Subcutaneous abdominal adipose tissue (tissue), 5 donors: ENCODE measurements around the gene OPCML.

Experiments used
- H3K27ac ChIP-seq: one replicate; pipeline ENCODE4 v1.7.0; 2013; ENCODE audit warnings: low read depth, mild to moderate bottlenecking, inconsistent platforms, low read length, moderate library complexity
- H3K27me3 ChIP-seq, 5 donors: one replicate each; pipeline ENCODE4 v1.7.0; 2013; ENCODE audit warnings: low read length in 5 of 5, inconsistent platforms in 1 of 5; ENCODE audit not compliant: control insufficient read depth in 5 of 5, insufficient read depth in 4 of 5
- H3K36me3 ChIP-seq, 5 donors: one replicate each; pipeline ENCODE4 v1.7.0; 2013; ENCODE audit warnings: low read length in 5 of 5; ENCODE audit not compliant: control insufficient read depth in 5 of 5, insufficient read depth in 5 of 5
- H3K4me1 ChIP-seq, 5 donors: one replicate each; pipeline ENCODE4 v1.7.0; 2013; ENCODE audit warnings: low read length in 5 of 5, mild to moderate bottlenecking in 3 of 5, moderate library complexity in 1 of 5; ENCODE audit not compliant: control insufficient read depth in 5 of 5, insufficient read depth in 5 of 5
- H3K4me3 ChIP-seq, 5 donors: one replicate each; pipeline ENCODE4 v1.7.0; 2013; ENCODE audit warnings: low read length in 5 of 5, low read depth in 1 of 5
- H3K9ac ChIP-seq, 5 donors: one replicate each; pipeline ENCODE4 v1.7.0; 2013; ENCODE audit warnings: low read length in 5 of 5, mild to moderate bottlenecking in 4 of 5, moderate library complexity in 3 of 5
- H3K9me3 ChIP-seq, 5 donors: one replicate each; pipeline ENCODE4 v1.7.0; 2013; ENCODE audit warnings: low read length in 5 of 5; ENCODE audit not compliant: control insufficient read depth in 5 of 5
- donor health status: healthy.
- donor health status: healthy.
- donor health status: healthy.
- donor health status: healthy.
- donor health status: healthy.

Gene OPCML

DNA sequence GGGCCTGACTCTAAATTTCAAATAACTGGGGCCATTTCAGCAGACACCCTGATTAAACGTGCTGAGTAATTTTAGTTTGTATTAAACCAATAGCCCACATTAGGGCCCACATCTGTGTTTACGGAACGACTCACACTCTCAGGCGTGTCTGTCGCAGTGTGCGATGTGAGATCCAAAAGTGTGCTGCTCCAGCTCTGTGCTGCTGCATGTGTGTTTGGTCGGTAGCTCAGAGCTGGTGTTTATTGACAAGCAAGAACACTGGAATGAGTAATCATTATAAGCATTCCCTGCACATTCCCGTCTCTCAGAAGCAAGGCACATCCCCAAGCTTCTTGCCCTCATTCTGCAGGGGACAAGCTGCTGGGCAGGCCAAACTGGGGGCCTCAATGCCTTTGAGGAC, 7.8 kb downstream of the OPCML start:
- H3K27me3 ChIP-seq = peaks cover 0 to 7% (median 4%) of the 10 kb centered on the region in 5 donors

DNA sequence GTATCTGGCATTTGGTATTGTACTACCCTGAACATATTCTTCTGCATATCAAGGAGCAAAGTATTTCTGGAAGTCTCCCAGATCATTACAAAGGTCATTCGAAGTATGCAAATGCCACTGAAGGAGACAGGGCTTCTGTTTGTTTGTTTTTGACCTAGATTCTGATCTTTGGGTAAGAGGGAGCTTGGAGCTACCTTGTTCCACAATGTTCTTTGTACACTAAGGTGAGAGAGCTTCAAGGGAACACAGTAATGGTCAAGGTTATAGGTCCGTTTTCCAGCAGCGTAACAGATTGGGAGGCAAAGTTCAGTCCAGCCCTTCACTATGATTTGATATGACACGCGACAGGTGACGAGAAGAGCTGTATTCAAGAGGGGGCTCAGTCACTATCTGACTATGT, 10.0 kb downstream of the OPCML start:
- Histone ChIP-seq H3K9me3 (no peaks in the 10 kb centered on the region), H3K4me1 (peaks cover 0 to 3% (median 0%) of the 10 kb centered on the region in 5 donors), H3K27ac (no peak overlapping the region), H3K4me3 (no peak overlapping the region), H3K36me3 (no peaks in the 10 kb centered on the region), H3K9ac (no peak overlapping the region), H3K27me3 (peaks cover 0 to 3% (median 0%) of the 10 kb centered on the region in 5 donors)

More for the DNA sequence above, 7.8 kb downstream of the OPCML start:
- H3K4me3 ChIP-seq = no peak overlapping the region
- H3K4me1 ChIP-seq = peaks cover 0 to 3% (median 0%) of the 10 kb centered on the region in 5 donors
- H3K27ac ChIP-seq = no peak overlapping the region
- H3K9ac ChIP-seq = no peak overlapping the region
- no peaks in the 10 kb centered on the region for H3K36me3 ChIP-seq
- H3K9me3 ChIP-seq = no peaks in the 10 kb centered on the region

DNA sequence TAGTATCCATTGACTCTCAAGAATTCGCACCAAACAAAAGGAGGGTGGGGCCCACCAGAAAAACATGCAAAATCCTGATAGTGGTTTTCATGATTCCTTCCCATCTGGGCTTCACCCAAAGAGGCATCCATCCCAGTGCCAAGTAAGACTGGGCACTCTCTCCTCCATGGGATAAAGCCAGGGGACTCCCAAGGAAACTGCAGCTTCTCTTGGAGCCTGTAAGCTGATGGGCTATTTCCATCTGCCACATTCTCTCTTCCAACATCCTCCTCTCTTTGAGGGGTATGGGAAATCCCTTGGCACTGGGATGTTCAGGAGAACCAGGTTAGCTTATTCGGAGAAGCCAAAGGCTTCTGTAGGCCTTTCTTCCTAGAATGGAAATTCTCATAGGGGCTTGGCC, 10.8 kb downstream of the OPCML start:
- H3K27me3 ChIP-seq = peaks cover 0 to 3% (median 0%) of the 10 kb centered on the region in 5 donors
- no peaks in the 10 kb centered on the region for H3K9me3 ChIP-seq
- no peak overlapping the region for H3K9ac ChIP-seq
- no peaks in the 10 kb centered on the region for H3K36me3 ChIP-seq
- peaks cover 0 to 3% (median 0%) of the 10 kb centered on the region in 5 donors for H3K4me1 ChIP-seq
- H3K27ac ChIP-seq = no peak overlapping the region
- H3K4me3 ChIP-seq = no peak overlapping the region

DNA sequence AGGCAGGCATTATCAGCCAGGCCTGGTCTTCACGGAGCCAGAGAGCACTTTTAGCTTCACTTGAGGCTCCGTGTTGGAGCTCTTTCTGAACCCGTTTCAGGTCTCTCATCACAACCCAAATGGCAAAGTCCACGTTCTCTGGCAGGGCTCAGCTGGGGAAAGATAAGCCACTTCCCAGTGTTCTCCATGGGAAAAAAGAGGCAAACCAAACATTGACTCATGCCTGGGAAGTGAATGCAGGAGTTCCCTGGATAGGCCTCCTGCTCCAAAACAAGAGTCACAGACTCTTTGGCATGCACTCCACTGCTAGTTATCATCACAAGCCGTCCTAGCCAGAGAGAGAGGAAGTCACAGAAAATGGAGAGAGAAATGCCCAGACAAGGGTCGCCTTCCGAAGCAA, 11.6 kb downstream of the OPCML start:
- Histone ChIP-seq H3K4me1 (peaks cover 0 to 3% (median 0%) of the 10 kb centered on the region in 5 donors), H3K9me3 (no peaks in the 10 kb centered on the region), H3K9ac (no peak overlapping the region), H3K36me3 (no peaks in the 10 kb centered on the region), H3K4me3 (no peak overlapping the region), H3K27me3 (peaks cover 0 to 3% (median 2%) of the 10 kb centered on the region in 5 donors), H3K27ac (no peak overlapping the region)

DNA sequence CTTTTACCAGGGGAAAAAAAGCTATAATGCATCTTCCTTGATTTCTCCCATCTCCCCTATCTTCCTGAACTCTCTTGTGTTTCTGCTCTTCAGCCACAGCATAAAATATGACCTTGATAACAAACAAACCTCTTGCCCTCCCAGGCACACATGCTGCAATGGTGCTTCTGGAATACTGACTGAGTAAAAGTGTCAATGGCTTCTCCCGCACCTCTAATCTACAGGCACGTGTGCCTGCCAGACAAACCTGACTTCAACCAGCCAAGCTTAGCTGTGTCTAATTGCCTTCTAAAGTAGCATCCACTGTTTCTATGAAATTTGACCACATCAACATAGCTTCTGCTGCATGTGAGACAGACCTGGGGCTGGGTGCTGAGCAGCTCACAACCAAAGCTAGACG, 12.7 kb downstream of the OPCML start:
- Histone ChIP-seq H3K36me3 (no peaks in the 10 kb centered on the region), H3K4me1 (peaks cover 0 to 3% (median 0%) of the 10 kb centered on the region in 5 donors), H3K9ac (no peak overlapping the region), H3K27me3 (peaks cover 0 to 3% (median 2%) of the 10 kb centered on the region in 5 donors), H3K9me3 (no peaks in the 10 kb centered on the region), H3K27ac (no peak overlapping the region), H3K4me3 (no peak overlapping the region)

DNA sequence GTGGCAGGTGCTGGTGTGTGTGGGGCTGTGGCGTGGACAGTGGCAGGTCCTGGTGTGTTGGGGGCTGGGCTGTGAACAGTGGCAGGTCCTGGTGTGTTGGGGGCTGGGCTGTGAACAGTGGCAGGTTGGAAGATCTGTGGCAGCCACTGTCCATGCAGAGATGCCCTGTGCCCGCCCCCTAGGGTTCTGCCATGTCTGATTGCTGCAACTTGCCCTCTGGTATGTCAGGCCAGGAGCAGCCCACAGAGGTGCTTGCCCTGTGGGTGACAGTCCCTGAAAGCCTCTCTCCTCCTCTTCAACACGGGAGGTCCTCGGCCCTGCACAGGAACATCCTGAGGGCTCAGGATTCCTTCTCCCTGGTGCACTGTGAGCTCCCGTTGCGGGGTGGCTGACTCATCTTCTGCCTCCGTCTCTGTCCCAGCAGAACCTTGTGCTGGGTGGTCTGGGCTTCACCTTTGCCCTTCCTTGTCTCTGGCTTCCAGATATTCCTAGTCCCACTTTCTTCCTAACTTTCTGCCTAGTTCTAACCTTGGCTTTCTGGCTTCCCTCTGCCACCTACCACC, 13.5 kb downstream of the OPCML start:
- no peak overlapping the region for H3K9ac ChIP-seq
- H3K4me3 ChIP-seq = no peak overlapping the region
- peaks cover 0 to 5% (median 3%) of the 10 kb centered on the region in 5 donors for H3K27me3 ChIP-seq
- H3K36me3 ChIP-seq = no peaks in the 10 kb centered on the region
- no peaks in the 10 kb centered on the region for H3K9me3 ChIP-seq
- peaks cover 0 to 3% (median 0%) of the 10 kb centered on the region in 5 donors for H3K4me1 ChIP-seq
- no peak overlapping the region for H3K27ac ChIP-seq

DNA sequence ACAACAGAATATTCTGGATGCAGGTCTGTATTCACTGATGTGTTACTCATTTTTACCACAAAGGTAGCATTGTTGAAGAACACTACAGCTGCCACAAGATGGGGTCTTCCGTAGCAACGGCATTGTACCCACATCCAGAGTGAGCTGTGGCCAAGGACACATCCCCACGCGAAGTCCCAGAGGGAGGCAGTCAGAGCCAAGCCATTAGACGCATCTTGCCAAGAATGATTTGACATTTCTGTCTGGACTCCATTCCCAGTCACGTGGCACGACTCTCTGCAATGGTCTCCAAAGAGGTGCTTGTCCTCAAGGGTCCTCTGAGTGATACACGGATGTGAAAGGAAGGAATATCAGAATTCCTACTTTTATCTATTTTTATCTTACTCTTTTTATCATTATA, 15.5 kb downstream of the OPCML start:
- H3K9ac ChIP-seq = no peak overlapping the region
- H3K4me3 ChIP-seq = no peak overlapping the region
- H3K9me3 ChIP-seq = no peaks in the 10 kb centered on the region
- peaks cover 0 to 5% (median 3%) of the 10 kb centered on the region in 5 donors for H3K27me3 ChIP-seq
- H3K4me1 ChIP-seq = peaks cover 0 to 3% (median 0%) of the 10 kb centered on the region in 5 donors
- no peak overlapping the region for H3K27ac ChIP-seq
- no peaks in the 10 kb centered on the region for H3K36me3 ChIP-seq

DNA sequence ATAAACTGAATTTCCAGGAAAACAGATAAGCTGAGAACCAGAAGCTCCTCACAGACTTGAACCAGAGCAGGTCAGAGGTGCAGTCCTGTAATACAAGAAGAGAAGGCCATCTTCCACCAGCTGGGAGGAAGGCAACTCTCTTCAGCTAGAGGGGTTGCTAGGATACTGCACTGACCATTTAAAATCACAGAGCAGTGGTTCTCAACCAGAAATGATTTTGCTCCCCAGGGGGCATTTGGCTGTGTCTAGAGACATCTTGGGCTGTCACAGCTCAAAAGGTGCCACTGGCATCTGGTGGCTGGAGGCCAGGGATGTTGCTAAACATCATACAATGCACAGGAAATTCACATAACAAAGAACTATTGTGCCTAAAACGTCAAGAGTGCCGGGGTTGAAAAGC, 17.2 kb downstream of the OPCML start:
- H3K4me1 ChIP-seq = no peaks in the 10 kb centered on the region
- no peak overlapping the region for H3K4me3 ChIP-seq
- no peak overlapping the region for H3K27ac ChIP-seq
- no peak overlapping the region for H3K9ac ChIP-seq
- peaks cover 0 to 6% (median 3%) of the 10 kb centered on the region in 5 donors for H3K27me3 ChIP-seq
- no peaks in the 10 kb centered on the region for H3K36me3 ChIP-seq
- H3K9me3 ChIP-seq = no peaks in the 10 kb centered on the region

DNA sequence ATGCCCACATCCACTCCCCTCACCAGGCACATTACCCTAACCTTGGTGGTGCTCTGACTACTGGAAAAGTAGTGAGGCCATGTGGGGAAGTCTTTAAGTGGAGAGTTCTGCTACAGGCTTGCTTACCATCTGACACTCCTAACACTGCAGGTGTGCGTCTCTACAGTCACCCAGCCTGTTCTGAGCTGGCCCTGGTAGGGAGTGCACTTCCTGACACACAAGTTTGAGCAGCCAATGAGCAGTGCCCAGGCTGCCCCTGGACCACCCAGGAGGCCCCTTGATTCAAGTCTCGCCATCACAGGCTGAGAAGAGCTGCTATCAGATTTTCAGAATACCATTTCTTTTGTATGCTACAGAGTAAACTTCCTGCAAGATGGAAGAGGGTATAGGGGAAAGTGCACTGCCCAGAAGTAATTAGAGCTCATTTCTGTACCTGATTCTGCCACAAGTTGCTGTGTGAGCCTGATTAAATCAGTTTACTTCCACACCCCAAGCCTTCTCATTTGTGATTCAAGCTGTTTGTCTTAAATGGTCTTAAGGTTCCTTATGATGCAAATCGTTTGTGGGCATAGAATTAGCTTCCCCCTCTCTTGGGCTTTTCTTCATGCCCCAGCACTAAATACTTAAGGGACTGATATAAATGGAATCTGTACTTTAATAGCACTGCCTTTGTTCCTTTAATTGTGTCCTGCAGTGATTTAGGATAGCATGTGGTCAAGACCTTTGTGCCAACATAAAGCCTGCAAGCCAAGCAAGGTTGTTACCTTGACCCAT, 22.2 kb downstream of the OPCML start:
- Histone ChIP-seq H3K36me3 (no peaks in the 10 kb centered on the region), H3K4me3 (no peak overlapping the region), H3K9me3 (no peaks in the 10 kb centered on the region), H3K27me3 (peaks cover 0 to 4% (median 3%) of the 10 kb centered on the region in 5 donors), H3K9ac (no peak overlapping the region), H3K27ac (no peak overlapping the region), H3K4me1 (no peaks in the 10 kb centered on the region)

DNA sequence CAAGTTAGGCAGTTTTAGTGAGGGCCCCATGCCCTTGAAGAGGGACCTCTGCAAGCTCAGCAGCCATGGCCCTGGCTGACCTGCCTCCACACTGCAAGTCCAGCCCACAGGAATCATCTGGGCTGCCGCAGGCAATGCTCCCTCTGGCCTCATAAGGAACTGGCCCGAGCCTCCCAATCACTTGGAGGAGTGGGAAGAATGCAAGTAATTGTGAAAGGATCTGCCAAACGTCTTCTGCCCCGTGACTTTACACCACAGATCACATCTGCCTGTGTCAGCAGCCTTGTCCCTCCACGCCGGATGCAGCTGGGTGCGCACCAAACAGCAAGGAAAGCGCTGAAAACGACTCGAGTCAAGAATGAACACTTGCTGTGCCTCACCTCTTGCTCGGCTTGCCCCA, 23.8 kb downstream of the OPCML start:
- Histone ChIP-seq H3K9me3 (no peaks in the 10 kb centered on the region), H3K4me3 (no peak overlapping the region), H3K9ac (no peak overlapping the region), H3K36me3 (no peaks in the 10 kb centered on the region), H3K27ac (no peak overlapping the region), H3K4me1 (no peaks in the 10 kb centered on the region), H3K27me3 (peaks cover 0 to 3% (median 0%) of the 10 kb centered on the region in 5 donors)
